Fibroblast of skin of scalp (primary cell): Measurements from ENCODE around the gene SPRY1.

Experiments used
- DNase-seq: peaks from one replicate; pipeline ENCODE4 v3.0.0-alpha.2; 2013

Gene SPRY1

GRCh38 chr4:123380728-123381716, 15.6 kb upstream of the SPRY1 start:
- DNase-seq = no peak

DNA sequence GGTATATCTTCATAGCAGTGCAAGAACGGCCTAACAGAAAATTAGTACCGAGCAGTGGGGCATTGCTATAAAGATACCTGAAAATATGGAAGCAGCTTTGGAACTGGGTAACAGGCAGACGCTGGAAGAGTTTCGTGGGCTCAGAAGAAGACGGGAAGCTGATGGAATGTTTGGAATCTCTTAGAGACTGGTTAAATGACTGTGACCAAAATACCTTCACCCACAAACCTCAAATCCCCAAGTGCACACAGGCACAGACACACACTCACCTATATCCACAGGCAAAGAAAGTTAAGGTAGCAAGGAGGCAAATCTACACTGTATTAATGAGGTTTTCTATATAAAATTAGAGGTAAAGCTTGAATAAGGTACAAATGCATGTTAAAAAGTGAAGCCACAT, 14.6 kb upstream of the SPRY1 start:
- DNase-seq = no peak

DNA sequence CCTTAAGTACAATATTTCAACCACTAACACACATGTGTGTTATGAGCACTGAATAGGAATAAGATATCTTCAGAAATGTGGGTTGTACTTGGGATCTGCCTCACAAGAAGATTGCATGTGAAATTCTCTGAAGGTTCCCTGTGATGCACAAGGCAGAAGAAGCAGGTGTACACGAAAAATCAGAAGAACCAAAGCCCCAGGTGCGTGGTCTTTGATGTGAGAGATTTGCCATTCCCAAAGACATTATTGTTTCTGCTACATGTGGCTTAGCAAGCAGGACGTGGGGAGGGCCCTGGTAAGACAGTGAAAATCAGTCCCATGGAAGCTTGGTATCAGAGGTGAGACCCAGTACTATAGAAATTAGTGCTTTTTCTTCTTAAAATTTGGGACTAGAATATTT, 13.0 kb upstream of the SPRY1 start:
- no peak for DNase-seq

GRCh38 chr4:123386609-123387008, 10.0 kb upstream of the SPRY1 start:
- no peak for DNase-seq

DNA sequence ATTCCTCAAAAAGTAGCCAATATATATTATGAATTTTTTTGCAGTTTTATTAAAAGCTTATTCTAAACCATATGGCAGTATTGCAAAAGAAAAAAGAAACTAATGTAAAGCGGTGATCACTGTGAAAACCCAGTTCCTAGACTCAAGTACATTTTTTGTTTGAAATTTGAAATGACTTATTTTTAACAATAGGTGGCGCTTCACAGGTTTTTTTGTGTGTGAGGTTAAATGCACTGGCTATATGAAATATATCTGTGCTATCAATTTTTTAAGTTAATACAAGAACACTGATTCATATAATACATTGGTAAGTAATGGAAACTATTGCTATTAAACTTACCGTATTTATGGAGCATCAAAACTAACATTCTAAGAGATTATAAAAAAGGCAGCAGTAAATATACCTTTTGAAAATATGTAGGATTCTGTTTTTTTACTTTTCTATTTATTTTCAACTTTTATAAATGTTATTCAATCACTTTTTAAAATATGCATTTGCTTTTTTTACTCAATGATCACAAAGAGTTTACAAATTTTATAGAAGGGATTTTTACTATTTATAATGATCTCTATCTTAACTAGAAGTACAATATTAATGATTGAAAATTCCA, 5.6 kb upstream of the SPRY1 start:
- peak; percentile 38 for DNase-seq

DNA sequence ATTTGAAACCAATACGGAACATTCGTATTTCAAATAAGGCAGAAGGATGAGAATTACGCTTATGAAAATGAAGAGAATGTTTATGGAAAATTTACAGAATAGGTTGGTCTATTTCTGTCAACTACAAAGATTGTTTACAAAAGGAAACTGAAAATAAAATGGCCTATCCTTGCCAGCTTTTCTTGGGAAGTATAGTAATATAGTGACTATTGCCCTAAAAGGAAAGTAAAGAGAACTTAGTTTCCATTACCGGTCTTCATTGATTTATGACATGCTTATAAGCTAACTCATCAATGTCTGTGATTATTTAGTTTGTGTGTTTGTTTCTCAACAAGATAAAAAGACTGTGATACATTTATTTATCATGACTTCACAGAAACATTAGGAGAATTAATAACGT, 2.9 kb upstream of the SPRY1 start:
- no peak for DNase-seq

DNA sequence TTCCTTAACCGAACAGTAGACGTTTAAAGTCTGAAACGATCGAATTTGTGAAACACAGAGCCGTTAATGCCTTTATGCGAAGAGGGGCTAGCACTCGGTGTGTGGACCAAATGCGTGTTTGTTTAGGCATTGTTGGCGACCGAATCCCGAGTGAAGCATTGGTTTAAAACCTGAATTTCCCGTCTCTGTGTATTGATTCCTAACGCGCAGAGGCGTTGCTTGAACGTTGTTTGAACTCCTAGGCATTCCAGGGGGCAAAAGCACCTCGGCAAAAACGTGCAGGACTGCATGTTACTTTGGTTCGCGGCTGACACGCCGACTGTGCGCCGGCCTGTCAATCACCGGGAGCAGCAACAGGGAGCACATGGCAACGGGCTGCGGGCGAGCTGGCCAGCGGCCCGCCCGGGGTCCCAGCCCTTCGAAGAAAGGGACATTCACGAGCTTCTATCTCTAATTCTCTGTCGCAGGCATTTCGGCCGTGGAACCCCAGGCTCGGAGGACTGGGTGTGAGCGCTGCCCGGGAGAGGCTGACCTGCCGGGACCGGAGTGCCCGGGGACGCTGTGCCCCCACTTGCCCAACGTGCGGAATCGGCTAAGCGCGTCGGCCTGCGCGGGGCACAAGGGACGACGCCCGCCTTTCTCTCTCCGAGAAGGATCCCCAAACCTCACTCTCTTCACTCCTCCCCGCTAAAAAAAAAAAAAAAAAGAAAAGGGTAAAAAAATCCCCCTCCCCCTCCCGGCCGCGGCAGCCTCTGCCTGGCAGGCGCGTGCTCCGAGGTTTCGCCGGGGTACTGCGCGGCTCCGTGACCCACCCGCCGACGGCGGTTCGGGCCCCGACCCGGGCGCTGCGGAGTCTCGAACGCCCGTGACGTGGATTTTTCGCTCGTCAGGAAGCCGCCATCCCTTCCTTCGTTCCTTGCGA, 810 bp downstream of the SPRY1 start:
- peak; percentile 43 for DNase-seq

DNA sequence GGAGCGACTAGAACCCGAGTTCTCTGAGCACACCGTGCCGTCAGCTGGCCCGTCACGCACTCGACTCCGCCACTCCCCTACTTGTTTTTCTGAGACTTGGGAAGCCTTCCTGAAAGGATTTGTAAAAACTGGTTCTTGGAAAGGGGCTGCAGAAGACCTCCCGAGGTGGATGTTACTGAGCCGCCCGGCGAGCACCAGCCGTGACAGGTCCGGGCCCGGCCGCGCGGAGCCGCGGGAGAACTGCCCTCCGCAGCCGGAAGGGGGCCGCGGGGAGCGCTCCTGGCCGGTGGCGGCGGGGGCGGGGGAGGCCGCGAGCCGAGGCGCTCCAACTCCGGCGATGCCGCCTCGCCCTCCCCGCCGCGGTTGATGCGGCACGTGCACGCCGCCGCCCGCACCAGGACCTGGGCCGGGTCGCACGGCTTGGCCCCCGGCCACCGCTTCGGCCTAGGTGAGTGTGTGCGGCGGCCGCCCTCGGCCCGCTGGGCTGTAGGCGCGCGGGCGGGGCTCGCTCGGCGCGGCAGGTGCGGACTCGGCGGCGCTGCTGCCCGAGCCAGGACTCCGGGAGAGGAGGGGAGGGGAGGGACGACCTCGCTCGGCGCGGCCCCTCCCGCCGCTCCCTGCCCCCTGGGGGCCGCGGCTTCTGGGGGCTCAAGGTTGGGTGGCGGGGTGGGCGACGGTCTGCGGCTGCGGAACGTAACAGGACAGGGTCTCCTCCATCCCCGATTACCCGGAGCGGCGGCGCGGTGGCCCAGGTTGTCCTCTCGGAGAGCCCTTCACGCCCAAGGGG, 1.7 kb downstream of the SPRY1 start:
- peak; percentile 72 for DNase-seq

DNA sequence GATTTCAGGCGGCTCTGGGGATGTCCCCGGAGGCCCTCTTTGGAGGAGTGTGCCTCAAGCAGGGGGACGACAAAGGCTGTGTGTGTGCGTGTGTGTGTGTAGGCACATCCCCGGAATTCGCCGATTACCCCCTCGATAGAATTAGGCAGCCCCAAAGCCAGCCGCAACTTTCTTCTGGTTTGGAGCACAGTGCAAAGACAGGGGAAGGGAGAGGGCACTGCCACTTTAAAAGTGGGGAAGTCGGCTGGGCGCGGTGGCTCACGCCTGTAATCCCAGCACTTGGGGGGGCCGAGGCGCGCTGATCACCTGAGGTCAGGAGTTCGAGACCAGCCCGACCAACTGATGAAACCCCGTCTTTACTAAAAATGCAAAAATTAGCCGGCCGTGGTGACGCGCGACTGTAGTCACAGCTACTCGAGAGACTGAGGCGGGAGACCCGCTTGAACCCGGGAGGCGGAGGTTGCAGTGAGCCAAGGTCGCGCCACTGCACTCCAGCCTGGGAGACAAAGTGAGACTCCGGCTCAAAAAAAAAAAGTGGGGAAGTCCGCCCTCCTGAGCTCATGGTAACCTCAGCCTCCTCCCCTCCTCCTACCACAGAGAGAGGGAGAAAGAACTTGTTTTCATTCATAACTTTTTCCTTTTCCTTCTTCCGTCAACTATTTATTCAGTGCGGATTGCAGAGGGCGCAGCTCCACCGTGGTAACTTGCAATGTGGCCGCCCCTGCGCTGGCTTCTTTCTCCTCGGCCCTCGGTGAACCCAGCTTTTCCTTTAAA, 2.4 kb downstream of the SPRY1 start:
- peak; percentile 75 for DNase-seq

- no peak for DNase-seq
These were observed 3.2 kb downstream of the SPRY1 start for GRCh38 chr4:123399627-123400358.

DNA sequence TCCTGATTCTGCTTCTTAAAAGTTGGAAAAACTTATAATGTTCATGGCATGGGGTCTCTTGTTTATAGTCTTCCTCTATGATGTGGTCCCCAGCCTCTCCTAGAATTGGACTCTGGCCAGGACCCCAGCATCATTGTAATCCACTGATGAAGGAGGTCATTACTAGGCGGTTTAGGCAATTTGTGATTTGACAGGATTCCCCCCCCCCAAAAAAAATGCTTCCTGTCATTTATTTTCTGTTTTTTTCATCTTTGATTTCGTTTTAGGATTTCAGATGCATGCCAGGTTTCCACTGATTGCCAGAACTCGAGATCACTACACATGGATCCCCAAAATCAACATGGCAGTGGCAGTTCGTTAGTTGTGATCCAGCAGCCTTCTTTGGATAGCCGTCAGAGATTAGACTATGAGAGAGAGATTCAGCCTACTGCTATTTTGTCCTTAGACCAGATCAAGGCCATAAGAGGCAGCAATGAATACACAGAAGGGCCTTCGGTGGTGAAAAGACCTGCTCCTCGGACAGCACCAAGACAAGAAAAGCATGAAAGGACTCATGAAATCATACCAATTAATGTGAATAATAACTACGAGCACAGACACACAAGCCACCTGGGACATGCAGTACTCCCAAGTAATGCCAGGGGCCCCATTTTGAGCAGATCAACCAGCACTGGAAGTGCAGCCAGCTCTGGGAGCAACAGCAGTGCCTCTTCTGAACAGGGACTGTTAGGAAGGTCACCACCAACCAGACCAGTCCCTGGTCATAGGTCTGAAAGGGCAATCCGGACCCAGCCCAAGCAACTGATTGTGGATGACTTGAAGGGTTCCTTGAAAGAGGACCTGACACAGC, 4.9 kb downstream of the SPRY1 start:
- DNase-seq = no peak

DNA sequence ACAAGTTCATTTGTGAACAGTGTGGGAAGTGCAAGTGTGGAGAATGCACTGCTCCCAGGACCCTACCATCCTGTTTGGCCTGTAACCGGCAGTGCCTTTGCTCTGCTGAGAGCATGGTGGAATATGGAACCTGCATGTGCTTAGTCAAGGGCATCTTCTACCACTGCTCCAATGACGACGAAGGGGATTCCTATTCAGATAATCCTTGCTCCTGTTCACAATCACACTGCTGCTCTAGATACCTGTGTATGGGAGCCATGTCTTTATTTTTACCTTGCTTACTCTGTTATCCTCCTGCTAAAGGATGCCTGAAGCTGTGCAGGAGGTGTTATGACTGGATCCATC, 5.5 kb downstream of the SPRY1 start:
- DNase-seq = no peak

GRCh38 chr4:123403080-123403604, 6.5 kb downstream of the SPRY1 start:
- DNase-seq = no peak

DNA sequence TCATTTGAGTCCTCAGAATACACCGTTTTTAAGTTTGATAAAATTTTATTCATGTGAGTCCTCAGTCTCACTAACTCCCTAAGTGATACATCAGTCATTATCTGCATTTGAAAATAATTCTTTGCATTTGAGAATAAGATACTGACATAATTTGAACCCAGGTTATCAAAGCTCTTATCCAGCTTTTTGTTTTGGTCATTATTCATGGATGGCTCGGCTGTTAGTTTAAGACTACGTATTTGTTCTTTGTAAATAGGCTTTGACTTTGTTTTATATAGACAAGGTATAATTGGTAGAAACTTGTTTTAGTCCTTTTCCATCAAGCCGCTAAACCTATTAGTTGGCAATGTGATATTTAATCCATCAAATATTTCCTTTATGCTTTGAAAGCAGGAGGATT, 7.9 kb downstream of the SPRY1 start:
- DNase-seq = no peak

GRCh38 chr4:123405267-123405865, 8.8 kb downstream of the SPRY1 start:
- DNase-seq = no peak

DNA sequence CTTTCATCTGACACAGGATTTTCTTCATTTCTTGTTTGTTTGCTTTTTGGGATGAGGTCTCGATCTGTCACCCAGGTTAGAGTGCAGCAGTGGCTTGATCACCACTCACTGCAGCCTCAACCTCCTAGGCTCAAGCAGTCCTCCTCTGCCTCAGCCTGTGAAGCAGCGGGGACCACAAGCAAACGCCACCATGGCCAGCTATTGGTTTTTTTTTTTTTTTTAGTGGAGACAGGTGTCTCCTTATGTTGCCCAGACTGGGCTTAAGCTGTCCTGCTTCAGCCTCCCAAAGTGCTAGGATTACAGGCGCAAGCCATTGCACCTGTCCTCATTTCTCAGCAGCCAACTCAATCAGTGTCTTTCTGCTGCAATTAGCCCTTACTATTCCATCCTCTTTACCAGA, 10.3 kb downstream of the SPRY1 start:
- DNase-seq = no peak

- DNase-seq = no peak
These were observed 12.0 kb downstream of the SPRY1 start for GRCh38 chr4:123408471-123409084.

DNA sequence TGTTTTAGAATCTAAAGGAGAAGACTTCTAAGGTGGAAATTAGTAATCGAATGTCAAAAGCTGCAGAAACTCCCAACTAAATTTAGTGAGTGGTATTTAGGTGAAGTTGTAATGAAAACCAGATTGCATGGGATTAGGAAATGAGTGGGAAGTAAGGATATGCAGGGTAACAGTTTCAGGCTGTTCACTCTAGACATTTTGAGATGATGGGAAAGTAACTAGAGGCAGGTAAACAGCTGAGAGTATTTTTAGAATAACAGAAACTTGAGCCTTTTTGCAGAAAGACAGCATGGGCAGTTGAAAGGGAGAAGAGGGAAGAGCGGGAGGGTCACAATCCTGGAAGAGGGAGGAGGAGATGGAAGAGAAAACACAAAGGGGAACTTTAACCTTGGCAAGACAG, 12.7 kb downstream of the SPRY1 start:
- DNase-seq = no peak

GRCh38 chr4:123411514-123411913, 14.9 kb downstream of the SPRY1 start:
- DNase-seq = no peak
